GM19035 (cell line): ENCODE results near the gene INPP5A.

Experiments used
- ATAC-seq: cut with Tn5 transposase; IDR thresholded peaks from one replicate; pipeline ENCODE4 v1.9.1; 2021; ENCODE audit not compliant: unreplicated experiment

The INPP5A gene

DNA sequence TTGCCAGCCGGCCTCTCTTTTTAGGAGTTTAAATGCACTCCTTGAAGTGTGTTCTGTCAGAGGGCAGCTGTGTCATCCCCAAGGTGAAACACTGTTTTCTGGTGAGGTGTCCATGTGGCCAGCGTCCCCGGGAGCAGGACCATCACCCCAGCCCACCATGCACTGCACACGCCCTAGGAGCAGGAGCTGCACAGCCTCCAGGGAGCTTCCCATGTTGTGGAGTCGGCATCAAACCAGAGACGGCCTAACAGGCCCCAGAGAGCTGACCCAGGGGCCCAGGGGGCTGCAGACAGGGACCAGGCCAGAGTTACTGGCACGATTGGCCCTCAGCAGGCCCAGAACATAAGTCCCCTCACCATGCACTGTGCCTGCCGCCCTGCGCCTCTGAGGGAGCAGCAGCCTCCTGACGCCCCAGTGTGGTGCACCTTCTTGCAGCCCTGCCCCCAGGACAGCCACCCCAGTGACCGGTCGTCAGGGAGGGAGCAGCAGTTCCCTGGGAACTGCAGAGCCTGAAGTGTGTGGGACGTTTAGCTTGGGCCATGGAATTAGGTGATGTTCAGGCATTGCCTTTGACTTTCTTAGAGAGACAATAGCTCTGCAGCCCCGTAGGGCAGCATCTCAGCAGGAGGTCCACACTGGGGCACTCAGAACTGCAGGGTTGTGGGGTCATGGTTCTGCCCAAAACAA lies 150.4 kb downstream of the INPP5A start:
- ATAC-seq: no peak

DNA sequence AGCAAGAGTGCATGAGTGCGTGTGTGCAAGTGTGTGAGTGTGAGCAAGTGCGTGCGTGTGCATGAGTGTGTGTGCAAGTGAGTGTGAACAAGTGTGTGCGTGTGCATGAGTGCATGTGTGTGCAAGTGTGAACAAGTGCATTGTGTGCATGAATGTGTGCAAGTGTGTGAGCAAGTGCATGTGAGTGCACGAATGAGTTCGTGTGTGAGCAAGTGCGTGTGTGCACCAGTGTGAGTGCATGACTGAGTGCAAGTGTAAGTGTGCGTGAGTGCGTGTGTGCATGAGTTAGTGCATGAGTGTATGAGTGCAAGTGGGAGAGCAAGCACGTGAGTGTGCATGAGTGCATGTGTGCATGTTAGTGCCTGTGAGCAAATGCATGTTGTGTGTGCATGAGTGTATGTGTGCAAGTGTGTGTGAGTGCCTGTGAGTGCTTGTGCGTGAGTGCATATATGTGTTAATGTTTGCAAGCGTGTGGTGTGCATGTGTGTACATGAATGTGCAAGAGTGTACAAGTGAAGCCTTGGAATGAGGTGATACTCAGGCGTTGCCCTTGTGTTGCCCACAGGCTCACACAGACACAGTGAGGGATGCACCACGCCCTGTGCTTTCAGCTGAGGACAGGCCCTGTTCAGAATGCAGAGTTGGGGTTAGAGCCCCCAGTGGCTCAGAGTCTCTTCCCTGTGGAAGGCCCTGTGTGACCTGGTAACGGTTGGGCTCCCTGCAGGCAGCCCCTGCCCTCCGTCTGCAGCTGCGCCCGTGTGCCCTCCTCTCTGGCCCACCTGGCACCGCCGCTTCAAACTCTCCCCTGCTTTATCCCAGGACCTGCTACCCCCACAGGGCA lies 151.2 kb downstream of the INPP5A start:
- no peak for ATAC-seq

DNA sequence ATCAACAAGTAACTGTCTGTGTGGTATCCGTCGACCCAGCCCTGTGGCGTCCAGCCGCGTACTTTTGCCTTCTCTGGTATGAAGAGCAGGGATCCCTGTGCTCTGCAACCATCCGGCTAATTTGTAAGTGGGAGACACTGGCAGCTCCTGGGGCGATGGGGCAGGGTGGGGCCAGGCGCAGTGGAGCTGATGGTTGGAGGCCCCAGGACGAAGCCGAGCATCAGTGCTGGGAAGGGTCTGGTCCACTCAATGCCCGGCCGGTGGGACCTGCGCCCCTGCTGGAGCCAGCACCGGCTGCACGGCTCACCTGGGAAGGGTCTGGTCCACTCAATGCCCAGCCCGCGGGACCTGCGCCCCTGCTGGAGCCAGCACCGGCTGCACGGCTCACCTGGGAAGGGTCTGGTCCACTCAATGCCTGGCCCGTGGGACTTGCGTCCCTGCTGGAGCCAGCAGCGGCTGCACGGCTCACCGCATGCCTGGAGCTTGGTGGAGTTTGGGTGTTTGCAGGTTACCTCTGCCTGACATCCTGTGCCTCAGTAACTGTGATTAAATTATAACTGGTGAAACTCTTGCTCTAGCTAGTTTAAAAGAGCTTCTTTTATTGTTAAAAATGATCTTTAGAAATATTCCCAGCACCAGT lies 152.3 kb downstream of the INPP5A start:
- ATAC-seq: no peak

DNA sequence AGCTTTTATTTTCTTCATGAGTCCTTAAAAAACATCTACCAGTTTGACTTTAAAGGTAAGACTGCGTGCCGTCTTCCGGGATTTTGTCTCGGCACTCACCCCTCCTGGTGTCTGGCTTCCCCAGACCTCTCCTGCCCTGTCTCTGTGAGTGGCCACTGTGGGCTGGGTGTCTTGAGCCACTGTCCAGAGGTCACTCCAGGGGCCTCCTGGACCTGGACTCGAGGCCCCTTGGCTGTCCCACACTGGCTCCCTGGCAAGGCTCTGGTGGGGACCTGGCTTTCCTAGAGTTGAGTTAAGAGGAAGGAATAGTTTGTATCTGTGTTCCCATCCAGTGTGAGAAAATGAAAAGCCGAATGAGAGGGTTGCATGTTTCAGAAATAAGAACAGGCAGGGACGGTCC lies 152.8 kb downstream of the INPP5A start:
- ATAC-seq: no peak

DNA sequence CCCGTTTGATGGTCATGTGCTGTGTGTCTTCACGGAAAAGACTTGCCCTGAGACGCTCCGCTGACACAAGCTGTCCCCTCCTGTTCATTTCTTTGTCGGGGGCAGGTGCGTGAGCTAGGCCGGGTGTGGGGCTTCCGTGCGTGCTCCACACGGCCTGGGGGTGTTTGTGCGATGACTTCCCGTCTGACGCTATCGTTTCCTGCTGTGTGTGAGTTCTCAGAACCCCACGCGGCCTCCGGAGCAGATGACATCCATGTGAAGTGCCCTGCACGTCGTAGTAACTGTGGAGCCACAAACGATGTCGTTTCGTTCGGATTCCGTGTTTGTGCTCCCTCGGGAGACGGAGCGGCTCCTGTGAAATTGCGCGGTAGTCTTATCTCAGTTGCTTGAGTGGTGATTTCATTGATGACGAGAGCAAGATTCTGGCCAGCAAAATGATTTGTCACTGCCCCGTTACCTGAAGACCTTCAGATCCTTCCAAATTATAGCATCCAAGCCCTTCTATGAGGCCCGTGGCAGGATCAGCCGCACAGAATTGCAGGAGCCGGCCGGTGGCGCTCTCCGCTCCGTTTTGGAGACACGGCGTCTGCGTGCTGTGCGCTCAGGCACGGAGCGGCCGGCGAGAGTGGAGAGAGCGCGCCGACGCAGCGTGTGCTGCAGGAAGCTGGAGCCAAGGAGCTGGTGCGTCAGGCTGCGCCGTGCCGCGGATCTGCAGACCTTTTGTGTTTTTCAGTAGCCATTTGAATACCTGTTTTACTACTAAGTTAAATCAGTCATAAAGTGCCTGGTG lies 153.4 kb downstream of the INPP5A start:
- no peak for ATAC-seq

DNA sequence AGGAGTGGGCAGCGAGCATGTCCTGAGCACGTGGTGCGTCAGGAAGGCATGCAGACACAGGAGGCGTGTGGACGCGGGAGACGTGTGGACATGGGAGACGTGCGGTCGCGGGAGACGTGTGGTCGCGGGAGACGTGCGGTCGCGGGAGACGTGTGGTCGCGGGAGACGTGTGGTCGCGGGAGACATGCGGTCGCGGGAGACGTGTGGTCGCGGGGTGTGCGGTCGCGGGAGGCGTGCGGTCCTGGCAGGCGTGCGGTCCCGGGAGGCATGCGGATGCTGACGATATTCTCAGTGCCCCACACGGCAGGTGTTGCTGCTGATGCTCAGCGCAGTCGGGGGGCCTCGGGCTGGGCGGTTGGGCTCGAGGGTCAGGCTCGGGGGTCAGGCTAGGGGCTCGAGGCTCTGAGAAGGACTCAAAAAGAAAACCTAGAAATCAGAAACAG lies 154.1 kb downstream of the INPP5A start:
- no peak for ATAC-seq

DNA sequence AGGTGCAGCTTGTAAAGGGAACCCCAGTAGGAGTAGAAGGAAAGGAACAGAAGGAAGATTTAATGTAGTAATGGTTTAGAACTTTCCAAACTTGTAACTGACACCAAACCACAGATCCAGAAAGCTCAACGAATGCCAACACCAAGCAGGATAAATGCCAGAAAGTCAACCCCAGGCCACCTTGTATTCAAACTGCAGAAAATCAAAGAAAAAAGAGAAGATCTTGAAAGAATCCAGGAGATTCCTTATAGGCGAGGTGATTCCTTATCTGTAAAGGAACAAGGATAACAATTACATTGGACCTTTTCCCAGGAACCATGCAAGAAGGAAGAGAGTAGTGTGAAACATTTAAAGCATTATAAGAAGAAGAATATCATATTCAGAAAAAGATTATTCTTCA lies 154.7 kb downstream of the INPP5A start:
- no peak for ATAC-seq

DNA sequence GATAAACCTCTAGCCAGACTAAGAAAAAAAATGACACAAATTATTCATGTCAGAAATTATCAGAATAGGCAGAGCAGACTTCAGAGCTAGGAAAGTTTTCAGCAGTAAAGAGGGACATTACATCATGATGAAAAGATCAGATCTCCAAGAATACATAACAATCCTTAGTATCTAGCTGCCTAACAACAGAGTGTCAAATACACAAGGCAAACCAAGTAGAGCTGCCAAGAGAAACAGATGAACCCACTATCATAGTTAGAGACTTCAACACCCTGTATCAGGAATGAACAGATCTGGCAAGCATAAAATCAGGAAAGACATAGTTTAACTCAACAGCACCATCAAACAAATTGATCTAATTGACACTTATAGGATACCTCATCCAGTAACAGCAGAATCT lies 156.1 kb downstream of the INPP5A start:
- ATAC-seq: no peak

DNA sequence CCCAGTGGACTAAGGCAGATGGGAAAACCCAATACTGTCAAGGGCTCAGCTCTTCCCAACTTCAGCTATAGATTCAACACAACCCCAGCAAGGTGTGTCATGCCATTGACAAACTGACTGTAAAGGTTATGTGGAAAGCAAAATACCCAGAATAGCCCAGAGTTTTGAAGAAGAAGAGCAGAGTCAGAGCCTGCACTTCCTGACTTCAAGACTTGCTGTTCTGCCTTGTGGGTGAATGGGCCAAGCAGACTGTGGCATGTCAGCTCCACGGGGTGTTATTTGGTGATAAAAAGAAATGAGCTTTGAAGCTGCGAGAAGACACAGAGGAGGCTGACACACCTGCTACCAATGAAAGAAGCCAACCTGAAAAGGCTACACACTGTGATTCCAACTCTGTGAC lies 158.6 kb downstream of the INPP5A start:
- ATAC-seq: no peak

DNA sequence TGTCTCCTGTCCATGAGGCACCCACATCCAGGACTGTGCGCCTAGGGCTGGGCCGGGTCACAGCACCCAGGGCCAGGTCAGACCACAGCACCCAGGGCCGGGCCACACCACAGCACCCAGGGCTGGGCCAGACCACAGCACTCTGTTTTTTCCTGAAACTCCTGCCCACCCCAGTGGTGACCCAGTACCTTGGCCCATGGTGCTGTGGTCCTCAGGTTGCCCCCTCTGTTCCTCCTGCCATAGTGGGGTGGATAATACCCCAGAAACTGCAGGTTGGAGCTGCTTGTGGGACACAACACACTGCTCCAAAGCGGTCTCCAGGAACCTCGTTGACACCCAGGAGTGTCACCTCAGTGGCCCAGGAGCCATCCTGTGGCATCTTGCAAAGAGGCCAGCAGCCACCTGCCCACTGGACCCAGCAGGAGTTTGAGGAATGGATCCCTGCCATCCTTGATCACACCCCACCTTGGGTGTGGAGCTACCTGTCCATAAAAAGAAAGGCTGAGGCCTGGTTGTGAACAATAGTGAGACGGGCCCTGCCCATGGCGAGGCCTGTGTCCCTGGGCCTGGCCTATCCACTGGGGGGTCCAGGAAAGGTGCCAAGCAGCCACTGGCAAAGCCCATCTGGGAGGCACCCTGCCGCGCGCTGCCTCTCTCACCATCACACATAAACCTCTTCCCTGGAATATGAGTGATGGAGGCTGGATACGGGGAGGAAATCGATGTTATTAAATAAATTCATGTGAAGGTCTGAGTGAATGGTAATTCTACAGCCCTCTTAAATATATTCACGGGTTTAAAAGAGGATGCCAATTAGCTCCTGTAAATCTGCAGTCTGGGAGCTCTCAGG lies 159.4 kb downstream of the INPP5A start:
- ATAC-seq: no peak

DNA sequence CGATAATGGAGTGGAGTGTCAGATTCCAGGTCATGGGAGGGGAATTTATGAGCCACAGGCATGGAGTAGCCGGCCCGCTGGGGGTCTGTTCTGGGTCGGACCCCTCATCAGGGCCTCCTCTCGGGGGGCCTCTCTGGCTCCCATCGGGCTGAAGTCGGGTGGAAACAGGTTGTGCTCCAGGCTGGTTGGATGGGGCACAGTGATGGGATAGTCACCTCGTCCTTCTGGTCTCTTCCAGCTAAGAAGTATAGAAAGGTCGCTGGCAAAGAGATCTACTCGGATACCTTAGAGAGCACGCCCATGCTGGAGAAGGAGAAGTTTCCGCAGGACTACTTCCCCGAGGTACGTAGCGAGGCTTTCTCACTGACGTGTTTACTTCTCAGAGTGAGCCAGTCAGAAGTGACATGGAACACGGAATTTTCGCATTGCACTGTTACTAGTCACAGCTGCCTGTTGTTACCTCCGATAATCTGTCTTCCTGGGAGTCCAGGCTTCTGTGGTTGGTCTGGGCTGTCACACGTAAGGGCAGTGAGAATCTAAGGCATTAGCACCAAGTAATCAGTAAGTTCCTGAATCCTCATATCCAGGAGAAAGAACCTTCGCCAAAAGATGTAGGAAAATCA lies 160.1 kb downstream of the INPP5A start:
- no peak for ATAC-seq

DNA sequence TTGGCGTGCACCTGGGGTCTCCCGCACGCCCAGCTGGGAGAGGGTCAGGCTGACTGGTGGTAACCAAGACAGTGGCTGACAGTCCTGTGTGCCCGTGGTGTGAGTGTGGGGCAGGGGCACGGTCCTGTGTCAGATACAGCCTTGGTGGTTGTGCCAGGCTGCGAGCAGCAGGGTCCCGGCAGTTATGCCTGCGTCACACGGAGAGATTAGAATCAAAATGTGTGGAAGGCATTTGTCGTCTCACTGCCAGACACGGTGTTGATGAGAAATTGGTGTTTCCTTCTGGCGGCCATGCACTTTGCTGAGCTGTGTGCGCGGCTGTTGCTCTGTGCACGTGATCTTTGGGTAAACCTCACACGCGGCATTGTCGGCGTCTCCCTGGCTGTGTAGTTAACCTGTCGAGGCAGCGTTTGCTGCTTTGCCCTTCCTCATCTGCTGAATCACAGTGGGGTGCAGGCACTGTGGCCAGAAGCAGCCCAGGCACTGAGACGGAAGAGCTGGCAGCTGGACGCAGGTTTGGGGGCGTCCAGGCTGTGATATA lies 160.7 kb downstream of the INPP5A start:
- ATAC-seq: no peak

DNA sequence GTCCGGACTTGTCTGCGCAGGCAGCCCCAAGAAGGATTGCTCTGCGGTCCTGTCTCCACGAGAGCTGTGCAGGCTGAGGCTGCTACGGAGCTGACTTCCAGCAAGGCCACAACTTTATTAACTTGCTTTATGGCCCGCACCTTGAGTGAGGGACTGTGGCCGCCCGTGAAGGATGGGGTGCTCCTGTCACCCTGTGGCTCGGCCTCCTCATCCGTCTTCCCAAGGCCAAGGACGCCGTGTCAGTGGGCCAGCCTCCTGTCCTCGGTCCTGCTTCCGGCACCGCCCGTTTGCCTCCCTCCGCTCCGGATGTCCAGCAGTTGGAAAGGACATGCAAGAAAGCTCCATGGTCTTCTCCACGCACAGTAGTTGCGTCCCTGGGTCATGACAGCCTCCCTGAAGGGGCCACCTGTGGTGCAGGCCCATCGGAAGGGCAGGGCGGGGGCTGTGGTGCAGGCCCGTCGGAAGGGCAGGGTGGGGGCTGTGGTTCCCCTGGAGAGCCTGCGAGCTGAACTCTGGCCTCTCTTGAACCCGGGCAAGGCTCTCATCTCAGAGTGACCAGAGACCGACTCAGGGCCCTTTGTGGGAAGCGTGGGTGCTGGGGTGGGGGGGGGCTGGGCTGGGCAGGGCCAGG lies 161.3 kb downstream of the INPP5A start:
- ATAC-seq: no peak

DNA sequence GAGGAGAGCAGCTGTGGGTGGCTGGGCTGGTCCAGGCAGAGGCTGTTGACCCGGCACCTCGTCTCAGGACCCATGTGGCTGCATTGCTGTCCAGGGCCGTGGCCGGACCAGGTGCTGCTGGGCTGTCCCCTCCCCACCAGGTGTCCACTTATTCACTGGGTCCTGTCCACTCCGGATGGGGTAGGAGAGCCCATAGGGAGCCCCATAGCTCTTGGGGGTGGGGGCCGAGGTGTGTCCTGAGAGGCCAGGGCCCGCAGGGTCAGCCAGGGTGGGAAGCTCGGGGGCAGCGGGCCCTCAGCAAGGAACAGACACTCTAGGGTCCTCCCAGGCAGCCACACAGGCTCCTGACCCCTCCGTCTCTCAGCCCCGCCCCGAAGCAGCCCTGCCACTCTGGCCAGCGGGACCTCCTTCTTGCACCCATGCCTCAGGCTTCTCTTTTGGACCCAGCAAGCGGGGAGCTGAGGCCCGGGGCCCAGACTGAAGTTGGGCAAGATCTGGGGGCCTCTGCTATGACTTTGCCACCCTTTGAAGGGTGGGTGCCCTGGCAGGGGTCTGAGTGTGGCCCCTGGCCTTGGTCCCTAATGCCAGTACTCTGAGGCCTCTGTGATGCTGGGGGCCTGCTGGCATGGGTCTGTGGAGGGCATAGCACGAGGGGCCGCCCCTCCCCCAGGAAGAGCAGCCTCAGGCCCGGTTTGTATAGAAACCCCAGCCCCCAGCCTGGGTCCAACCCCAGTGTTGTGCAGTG lies 162.0 kb downstream of the INPP5A start:
- ATAC-seq: no peak

DNA sequence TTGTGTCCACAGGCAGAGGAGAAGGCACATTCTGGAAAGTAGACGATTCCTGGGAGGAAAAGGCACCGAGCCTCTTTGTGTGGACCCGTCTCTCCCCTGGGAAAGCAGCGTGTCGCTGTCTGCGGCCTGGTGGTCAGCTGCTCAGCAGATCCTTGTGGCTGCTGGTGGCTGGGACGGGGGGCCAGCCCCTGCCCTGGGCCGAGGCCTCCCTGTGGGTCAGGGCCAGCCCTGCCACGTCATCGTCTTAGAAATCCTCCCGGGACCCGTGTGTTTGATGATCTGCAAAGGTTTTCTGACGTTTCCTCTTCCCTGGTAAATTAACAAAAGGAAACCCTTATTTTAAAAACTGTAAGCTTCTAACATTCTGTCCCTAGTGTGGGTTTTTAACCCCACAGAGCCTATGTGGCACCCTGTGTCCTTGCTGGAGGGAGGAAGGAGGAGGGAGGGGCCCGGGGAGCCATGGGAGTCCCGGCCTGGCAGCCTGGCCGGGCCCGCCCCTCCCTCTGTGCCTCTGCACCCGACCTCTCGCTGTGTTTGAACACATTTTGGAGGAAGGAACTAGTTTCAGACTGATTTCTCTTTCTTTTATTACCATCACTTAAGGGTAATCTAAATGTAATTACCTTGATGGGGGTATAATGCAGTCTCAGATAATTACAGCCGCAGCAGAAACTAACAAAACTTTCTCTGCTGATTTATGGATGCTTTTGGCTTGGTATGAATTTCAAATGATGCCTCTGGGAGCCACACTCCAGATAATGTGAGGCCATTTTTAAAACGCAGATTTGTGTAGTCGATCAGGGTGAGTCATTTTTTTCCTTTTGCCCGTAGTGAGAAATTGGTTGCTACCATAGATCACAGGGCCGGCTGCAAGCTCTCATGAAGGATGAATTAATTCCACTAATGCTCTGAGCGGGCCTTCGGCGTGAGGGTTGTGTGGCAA lies 162.8 kb downstream of the INPP5A start:
- ATAC-seq: no peak

DNA sequence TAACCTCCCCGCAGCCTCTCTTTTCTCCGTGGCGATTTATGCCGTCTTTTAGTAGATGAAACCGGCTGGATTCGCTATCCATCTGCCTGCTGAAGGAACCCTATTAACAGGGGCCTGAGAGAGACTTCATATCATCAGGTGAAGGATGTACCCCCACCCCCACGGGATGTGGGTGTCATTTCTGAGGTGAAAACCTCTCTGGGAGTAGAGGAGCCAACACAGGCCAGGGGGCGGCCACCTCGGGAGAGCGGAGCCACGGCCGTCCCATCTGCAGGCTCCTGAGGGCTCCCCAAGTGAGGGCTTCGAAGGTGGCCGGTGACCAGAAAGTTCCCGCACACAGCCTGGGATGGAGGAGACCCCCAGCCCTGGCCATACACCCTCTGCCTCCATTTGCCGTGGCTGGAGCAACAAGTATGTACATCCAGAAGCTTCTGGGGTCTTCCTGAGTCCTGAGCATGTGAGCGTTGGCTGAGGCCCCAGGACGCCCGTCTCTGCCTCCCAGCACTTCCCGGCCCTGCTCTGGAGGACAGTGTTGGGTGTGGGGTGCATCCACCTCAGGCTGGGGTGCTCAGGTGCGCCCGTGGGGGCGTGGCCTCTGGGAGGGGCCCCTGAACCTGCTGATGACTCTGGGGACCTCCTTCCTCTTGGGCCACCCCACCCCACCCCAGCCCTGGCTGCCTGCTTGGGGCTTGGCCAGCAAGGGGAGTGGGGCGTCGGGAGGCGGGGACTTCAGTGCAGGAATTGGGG lies 163.7 kb downstream of the INPP5A start:
- ATAC-seq: no peak

DNA sequence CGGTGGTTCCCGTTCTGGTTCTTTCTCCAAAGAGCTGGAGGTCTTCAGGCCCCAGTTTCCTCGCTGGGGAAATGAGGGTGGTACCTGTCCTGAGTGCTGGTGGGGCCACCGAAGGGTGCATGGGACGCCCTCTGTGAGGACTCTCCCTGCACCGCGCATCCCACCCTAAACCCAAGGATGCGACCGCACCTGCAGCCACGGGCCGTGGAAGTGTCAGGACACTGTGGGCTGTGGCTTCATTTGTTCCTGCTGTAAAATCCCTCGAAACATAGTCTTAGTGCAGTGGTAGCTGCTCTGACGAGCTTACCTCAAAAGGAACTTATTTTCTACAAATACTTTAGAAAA lies 164.2 kb downstream of the INPP5A start:
- no peak for ATAC-seq
